NCI-H1436 (cell line): ENCODE measurements around the gene SPANXD.
"Not testable (repeated sequence)": the region's sequence is repeated elsewhere in the genome, so short reads cannot be mapped to it uniquely, and the experiment has no call there.

Source experiments
- DNase-seq: peaks from one replicate; lab custom pipeline; 2025; lab: John Stamatoyannopoulos, UW

The SPANXD gene

GRCh38 chrX:141698639-141699038 is at the start of gene SPANXD:
Gene SPANXD, minus strand, starts transcription at chrX:141698739. Its CDS starts 334 bp downstream, at chrX:141698405.
- DNase-seq: not testable (repeated sequence)

- DNase-seq: no peak
Measured at GRCh38 chrX:141742666-141743065, 44.1 kb upstream of the SPANXD start.

GRCh38 chrX:141736656-141737055 is 38.1 kb upstream of the SPANXD start:
- DNase-seq: no peak

- DNase-seq: no peak
Measured at GRCh38 chrX:141733371-141733770, 34.8 kb upstream of the SPANXD start.

- DNase-seq: no peak
Measured at GRCh38 chrX:141732031-141732430, 33.5 kb upstream of the SPANXD start.

GRCh38 chrX:141724186-141724585 is 25.6 kb upstream of the SPANXD start:
- DNase-seq: no peak

GRCh38 chrX:141714680-141715079 is 16.1 kb upstream of the SPANXD start:
- DNase-seq: no peak

- no peak for DNase-seq
Measured at GRCh38 chrX:141701072-141701471, 2.5 kb upstream of the SPANXD start.

- DNase-seq: no peak
Measured at GRCh38 chrX:141673946-141674345, 24.6 kb downstream of the SPANXD start.

GRCh38 chrX:141669689-141670088 is 28.9 kb downstream of the SPANXD start:
- DNase-seq: no peak

- no peak for DNase-seq
Measured at GRCh38 chrX:141668371-141668770, 30.2 kb downstream of the SPANXD start.

GRCh38 chrX:141662781-141663180 is 35.8 kb downstream of the SPANXD start:
- DNase-seq: no peak

- no peak for DNase-seq
Measured at GRCh38 chrX:141652286-141652685, 46.3 kb downstream of the SPANXD start.
